ENCODE measurements around the gene HOXC9.

- TF ChIP-seq BMI1 (IDR thresholded peaks at IDR 0.05; ENCODE audit: low read length) (no peak), ZNF347 (CRISPR knock-in tag; IDR thresholded peaks at IDR 0.05; ENCODE audit: low read depth) (no peak), CTCF (IDR thresholded peaks at IDR 0.05 in 2 of 3, conservative IDR thresholded peaks at IDR 0.05 in 1 of 3; ENCODE audit: insufficient read depth in 2 of 3, low read depth in 1 of 3, low read length in 3 of 3) (0 out of 6 replicates have a peak, but pooled peaks of 1 of the 3 experiments have one; percentile 10), ZKSCAN8 (CRISPR knock-in tag; IDR thresholded peaks at IDR 0.05) (no peak), SP1 (CRISPR knock-in tag; IDR thresholded peaks at IDR 0.05) (no peak), E4F1 (CRISPR knock-in tag; IDR thresholded peaks at IDR 0.05; ENCODE audit: borderline replicate concordance) (no peak), LARP7 (IDR thresholded peaks at IDR 0.05) (no peak), TARDBP (IDR thresholded peaks at IDR 0.05) (no peak), EHMT2 (IDR thresholded peaks at IDR 0.05) (no peak), JUND (IDR thresholded peaks at IDR 0.05; ENCODE audit: borderline replicate concordance, low read depth, low read length) (no peak), JUND (tag; IDR thresholded peaks at IDR 0.05; ENCODE audit: borderline replicate concordance, low read depth, low read length) (no peak), PTBP1 (IDR thresholded peaks at IDR 0.05; ENCODE audit: low read depth, low read length) (no peak), ZNF431 (CRISPR knock-in tag; IDR thresholded peaks at IDR 0.05) (no peak), REST (IDR thresholded peaks at IDR 0.05; ENCODE audit: borderline replicate concordance) (no peak), REST (CRISPR knock-in tag; IDR thresholded peaks at IDR 0.05; ENCODE audit: low read depth) (no peak), FIP1L1 (IDR thresholded peaks at IDR 0.05; ENCODE audit: low read depth, low read length, poor library complexity, severe bottlenecking) (no peak)
Measured at GRCh38 chr12:53996240-53997203, 3.4 kb upstream of the HOXC9 start.
